GM23338 (cell line): ENCODE results near the gene CELF2.

Experiments
- CREB1 ChIP-seq: fragments of 250-450 bp; sonication (Bioruptor Pico); IDR thresholded peaks from 2 replicates; pipeline ENCODE4 v1.5.0; 2020; ENCODE audit warnings: low read depth, mild to moderate bottlenecking, moderate library complexity
- ETS1 ChIP-seq: IDR thresholded peaks from 2 replicates; pipeline ENCODE4 v1.6.1; 2016; ENCODE audit warnings: antibody characterized with exemption
- EZH2 ChIP-seq: fragments of 200-600 bp; sonication (generic); IDR thresholded peaks from one replicate; pipeline ENCODE4 v1.8.0; 2017; ENCODE audit warnings: antibody characterized with exemption, mild to moderate bottlenecking, low read depth; ENCODE audit not compliant: unreplicated experiment
- EZH2phosphoT487 ChIP-seq: fragments of 200-600 bp; sonication (generic); IDR thresholded peaks from one replicate; pipeline ENCODE4 v1.8.1; 2018; ENCODE audit warnings: antibody characterized with exemption; ENCODE audit not compliant: unreplicated experiment
- JUNB ChIP-seq: IDR thresholded peaks from one replicate; pipeline ENCODE4 v1.6.1; 2016; ENCODE audit warnings: antibody characterized with exemption; ENCODE audit not compliant: unreplicated experiment
- NANOG ChIP-seq: IDR thresholded peaks from 2 replicates; pipeline ENCODE4 v1.6.1; 2016; ENCODE audit warnings: antibody characterized with exemption, borderline replicate concordance
- POLR2AphosphoS5 ChIP-seq: IDR thresholded peaks from 2 replicates; pipeline ENCODE4 v1.6.1; 2016; ENCODE audit warnings: antibody characterized with exemption, low read depth
- ZNF114 ChIP-seq: fragments of 250-450 bp; sonication (Bioruptor Pico); IDR thresholded peaks from 2 replicates; pipeline ENCODE4 v1.5.0; 2020; ENCODE audit warnings: mild to moderate bottlenecking, moderate library complexity
- ZNF331 ChIP-seq: fragments of 250-450 bp; sonication (Bioruptor Pico); IDR thresholded peaks from 2 replicates; pipeline ENCODE4 v1.5.0; 2020; ENCODE audit warnings: low read depth, mild to moderate bottlenecking, moderate library complexity
- TF ChIP-seq, protein P1 (sequence below): IDR thresholded peaks from one replicate; pipeline ENCODE4 v1.6.1; 2018; ENCODE audit warnings: antibody characterized with exemption; ENCODE audit not compliant: unreplicated experiment
- TF ChIP-seq, protein P2 (sequence below), 2 experiments: fragments of 200-600 bp in 1 of 2; sonication (generic) in 1 of 2; conservative IDR thresholded peaks; 2 replicates each; pipeline versions ENCODE4 v1.5.1 to v1.6.1; 2016 to 2017; ENCODE audit warnings: antibody characterized with exemption in 2 of 2, low read depth in 2 of 2, mild to moderate bottlenecking in 2 of 2, moderate library complexity in 1 of 2

GRCh38 chr10:11238893-11239292 is 221.2 kb downstream of the CELF2 start:
- TF ChIP-seq, protein P1, sequence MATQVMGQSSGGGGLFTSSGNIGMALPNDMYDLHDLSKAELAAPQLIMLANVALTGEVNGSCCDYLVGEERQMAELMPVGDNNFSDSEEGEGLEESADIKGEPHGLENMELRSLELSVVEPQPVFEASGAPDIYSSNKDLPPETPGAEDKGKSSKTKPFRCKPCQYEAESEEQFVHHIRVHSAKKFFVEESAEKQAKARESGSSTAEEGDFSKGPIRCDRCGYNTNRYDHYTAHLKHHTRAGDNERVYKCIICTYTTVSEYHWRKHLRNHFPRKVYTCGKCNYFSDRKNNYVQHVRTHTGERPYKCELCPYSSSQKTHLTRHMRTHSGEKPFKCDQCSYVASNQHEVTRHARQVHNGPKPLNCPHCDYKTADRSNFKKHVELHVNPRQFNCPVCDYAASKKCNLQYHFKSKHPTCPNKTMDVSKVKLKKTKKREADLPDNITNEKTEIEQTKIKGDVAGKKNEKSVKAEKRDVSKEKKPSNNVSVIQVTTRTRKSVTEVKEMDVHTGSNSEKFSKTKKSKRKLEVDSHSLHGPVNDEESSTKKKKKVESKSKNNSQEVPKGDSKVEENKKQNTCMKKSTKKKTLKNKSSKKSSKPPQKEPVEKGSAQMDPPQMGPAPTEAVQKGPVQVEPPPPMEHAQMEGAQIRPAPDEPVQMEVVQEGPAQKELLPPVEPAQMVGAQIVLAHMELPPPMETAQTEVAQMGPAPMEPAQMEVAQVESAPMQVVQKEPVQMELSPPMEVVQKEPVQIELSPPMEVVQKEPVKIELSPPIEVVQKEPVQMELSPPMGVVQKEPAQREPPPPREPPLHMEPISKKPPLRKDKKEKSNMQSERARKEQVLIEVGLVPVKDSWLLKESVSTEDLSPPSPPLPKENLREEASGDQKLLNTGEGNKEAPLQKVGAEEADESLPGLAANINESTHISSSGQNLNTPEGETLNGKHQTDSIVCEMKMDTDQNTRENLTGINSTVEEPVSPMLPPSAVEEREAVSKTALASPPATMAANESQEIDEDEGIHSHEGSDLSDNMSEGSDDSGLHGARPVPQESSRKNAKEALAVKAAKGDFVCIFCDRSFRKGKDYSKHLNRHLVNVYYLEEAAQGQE: no peak
- TF ChIP-seq, protein P2, sequence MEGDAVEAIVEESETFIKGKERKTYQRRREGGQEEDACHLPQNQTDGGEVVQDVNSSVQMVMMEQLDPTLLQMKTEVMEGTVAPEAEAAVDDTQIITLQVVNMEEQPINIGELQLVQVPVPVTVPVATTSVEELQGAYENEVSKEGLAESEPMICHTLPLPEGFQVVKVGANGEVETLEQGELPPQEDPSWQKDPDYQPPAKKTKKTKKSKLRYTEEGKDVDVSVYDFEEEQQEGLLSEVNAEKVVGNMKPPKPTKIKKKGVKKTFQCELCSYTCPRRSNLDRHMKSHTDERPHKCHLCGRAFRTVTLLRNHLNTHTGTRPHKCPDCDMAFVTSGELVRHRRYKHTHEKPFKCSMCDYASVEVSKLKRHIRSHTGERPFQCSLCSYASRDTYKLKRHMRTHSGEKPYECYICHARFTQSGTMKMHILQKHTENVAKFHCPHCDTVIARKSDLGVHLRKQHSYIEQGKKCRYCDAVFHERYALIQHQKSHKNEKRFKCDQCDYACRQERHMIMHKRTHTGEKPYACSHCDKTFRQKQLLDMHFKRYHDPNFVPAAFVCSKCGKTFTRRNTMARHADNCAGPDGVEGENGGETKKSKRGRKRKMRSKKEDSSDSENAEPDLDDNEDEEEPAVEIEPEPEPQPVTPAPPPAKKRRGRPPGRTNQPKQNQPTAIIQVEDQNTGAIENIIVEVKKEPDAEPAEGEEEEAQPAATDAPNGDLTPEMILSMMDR (conservative IDR thresholded peaks at IDR 0.05; ENCODE audit: low read depth in 2 of 2): no peak
- TF ChIP-seq EZH2 (no peak), POLR2AphosphoS5 (no peak), CREB1 (CRISPR knock-in tag) (no peak), JUNB (no peak), NANOG (no peak), EZH2phosphoT487 (no peak), ZNF331 (no peak), ETS1 (no peak), ZNF114 (CRISPR knock-in tag) (no peak)
